K562 (cell line): Measurements from ENCODE around the gene CTNNA3. TPM values are rescaled to one million over a fixed set of nuclear protein-coding genes. Genes with fewer than 3 reads are reported as not detected.

Experiments
- ATAC-seq: fragments of 200-7000 bp; cut with Tn5 transposase; 3 replicates; pipeline ENCODE4 v1.9.1; 2020; ENCODE audit warnings: moderate library complexity
- BruUV-seq: library from RNA; stranded (reverse); fragments of 400-500 nt; replicated peaks from 2 replicates; lab custom pipeline; 2021; lab: Mats Ljungman, UMichigan
- CTCF ChIA-PET: fragments of 300-600 bp; formaldehyde crosslinking; extraction: SDS; loops from one replicate; lab custom pipeline; 2021; ENCODE audit warnings: low intra/inter-chr PET ratio; lab: Yijun Ruan, JAX
- POLR2A ChIA-PET: fragments of 300-600, 350-650 bp; sonication (Branson Sonifier 250); formaldehyde crosslinking; extraction: SDS; loops from one replicate; lab custom pipeline; 2021; ENCODE audit warnings: antibody characterized with exemption, inconsistent platforms; lab: Yijun Ruan, JAX
- DNase-seq, 4 experiments: peaks; one replicate each; pipeline versions ENCODE4 v3.0.0 to v3.0.0-alpha.2; 2011 to 2018; ENCODE audit warnings: low spot score in 3 of 4, mixed read lengths in 3 of 4; ENCODE audit errors: extremely low read depth in 1 of 4
- FAIRE-seq: peaks from 2 replicates; lab custom pipeline; 2011; peaks lifted over from hg19 to GRCh38; lab: Jason Lieb, UNC
- H2AFZ ChIP-seq: 2 replicates; pipeline ENCODE4 v1.6.0; 2011; ENCODE audit warnings: low read depth, low read length, control low read depth, inconsistent platforms
- H3K27ac ChIP-seq: fragments of 200-600 bp; 3 replicates; pipeline ENCODE4 v1.8.0; 2011; ENCODE audit warnings: low read depth, mild to moderate bottlenecking, control low read depth, inconsistent platforms, low read length, moderate library complexity, mixed read lengths; ENCODE audit errors: extremely low read depth
- H3K27me3 ChIP-seq, 2 experiments: fragments of 300-600 bp in 1 of 2; 2 replicates in 1 of 2; 3 replicates in 1 of 2; pipeline versions ENCODE4 v1.6.0 to v1.8.0; 2011; ENCODE audit warnings: inconsistent platforms in 2 of 2, low read length in 2 of 2, mild to moderate bottlenecking in 1 of 2, mixed read lengths in 1 of 2, moderate library complexity in 1 of 2; ENCODE audit not compliant: control insufficient read depth in 2 of 2, insufficient read depth in 2 of 2
- H3K36me3 ChIP-seq: fragments of 300-600 bp; 3 replicates; pipeline ENCODE4 v1.8.0; 2011; ENCODE audit warnings: mild to moderate bottlenecking, low read length, inconsistent platforms; ENCODE audit not compliant: control insufficient read depth, insufficient read depth
- H3K4me1 ChIP-seq, 2 experiments: fragments of 200-600 bp in 1 of 2; replicated peaks in 1 of 2; 2 replicates in 1 of 2; 3 replicates in 1 of 2; pipeline versions ENCODE4 v1.5.1 to v1.8.0; 2011; ENCODE audit warnings: inconsistent platforms in 2 of 2, low read length in 2 of 2, mild to moderate bottlenecking in 1 of 2, mixed read lengths in 1 of 2, moderate library complexity in 1 of 2; ENCODE audit not compliant: control insufficient read depth in 2 of 2, insufficient read depth in 2 of 2
- H3K4me2 ChIP-seq: 2 replicates; pipeline ENCODE4 v1.6.1; 2011; ENCODE audit warnings: low read length, control low read depth, inconsistent platforms, mixed read lengths; ENCODE audit not compliant: insufficient read depth
- H3K4me3 ChIP-seq: fragments of 200-600 bp; sonication (generic), shearing (Covaris generic); 2 replicates; pipeline ENCODE4 v1.5.1; 2016; ENCODE audit warnings: control low read depth, inconsistent platforms
- H3K79me2 ChIP-seq: fragments of 200-600 bp; 3 replicates; pipeline ENCODE4 v1.8.0; 2011; ENCODE audit warnings: low read length, inconsistent platforms; ENCODE audit not compliant: control insufficient read depth, insufficient read depth
- H3K9ac ChIP-seq, 2 experiments: 2 replicates each; pipeline versions ENCODE4 v1.6.0 to v1.6.1; 2011; ENCODE audit warnings: low read depth in 2 of 2, low read length in 2 of 2, control low read depth in 1 of 2, inconsistent platforms in 1 of 2, mild to moderate bottlenecking in 1 of 2, mixed read lengths in 1 of 2; ENCODE audit not compliant: insufficient read depth in 1 of 2
- H3K9me1 ChIP-seq: one replicate; pipeline ENCODE4 v1.6.0; 2011; ENCODE audit warnings: inconsistent platforms, mild to moderate bottlenecking, low read length, moderate library complexity; ENCODE audit not compliant: control insufficient read depth, insufficient read depth
- H3K9me3 ChIP-seq: replicated peaks from 2 replicates; pipeline ENCODE4 v1.5.1; 2011; ENCODE audit warnings: low read depth, low read length, inconsistent platforms; ENCODE audit not compliant: control insufficient read depth, insufficient read depth
- H4K20me1 ChIP-seq: replicated peaks from 2 replicates; pipeline ENCODE4 v1.6.1; 2011; ENCODE audit warnings: low read length, inconsistent platforms, mixed read lengths; ENCODE audit not compliant: control insufficient read depth, insufficient read depth
- CEBPB ChIP-seq: fragments of 450-650 bp; IDR thresholded peaks from 2 replicates; pipeline ENCODE4 v1.6.1; 2016; ENCODE audit warnings: missing genetic modification characterization, missing compliant biosample characterization
- DDX20 ChIP-seq: fragments of 450-650 bp; IDR thresholded peaks from 2 replicates; pipeline ENCODE4 v1.6.1; 2016; ENCODE audit warnings: missing genetic modification characterization, low read depth, mild to moderate bottlenecking, missing compliant biosample characterization, moderate library complexity
- DNMT1 ChIP-seq: fragments of 450-650 bp; IDR thresholded peaks from 2 replicates; pipeline ENCODE4 v1.6.1; 2016; ENCODE audit warnings: antibody characterized with exemption, mild to moderate bottlenecking
- ESRRA ChIP-seq: fragments of 450-650 bp; IDR thresholded peaks from 2 replicates; pipeline ENCODE4 v1.6.1; 2014; ENCODE audit warnings: low read depth, mild to moderate bottlenecking, moderate library complexity, borderline replicate concordance
- HDAC8 ChIP-seq: fragments of 450-650 bp; IDR thresholded peaks from 2 replicates; pipeline ENCODE4 v1.6.1; 2016; ENCODE audit warnings: mild to moderate bottlenecking, missing genetic modification characterization, moderate library complexity, missing compliant biosample characterization
- HNRNPK ChIP-seq: fragments of 200-400 bp; formaldehyde crosslinking; IDR thresholded peaks from one replicate; pipeline ENCODE4 v1.6.1; 2018; ENCODE audit warnings: mild to moderate bottlenecking, low read depth, low read length; ENCODE audit not compliant: poor library complexity, severe bottlenecking
- MBD2 ChIP-seq: sonication (generic); IDR thresholded peaks from 2 replicates; pipeline ENCODE4 v1.6.1; 2016; ENCODE audit warnings: low read depth, borderline replicate concordance
- NR2F6 ChIP-seq: fragments of 450-650 bp; formaldehyde crosslinking; IDR thresholded peaks from 2 replicates; pipeline ENCODE4 v1.4.0; 2020; ENCODE audit warnings: mild to moderate bottlenecking
- PHB2 ChIP-seq: fragments of 450-650 bp; IDR thresholded peaks from 2 replicates; pipeline ENCODE4 v1.6.1; 2017; ENCODE audit warnings: low read depth
- POLR2A ChIP-seq: fragments of 450-650 bp; conservative IDR thresholded peaks from 2 replicates; pipeline ENCODE4 v1.6.1; 2016
- SMARCC2 ChIP-seq: fragments of 450-650 bp; IDR thresholded peaks from 2 replicates; pipeline ENCODE4 v1.6.1; 2017; ENCODE audit warnings: antibody characterized with exemption, moderate library complexity, mild to moderate bottlenecking, low read depth
- USF2 ChIP-seq: sonication (generic); formaldehyde crosslinking; IDR thresholded peaks from 2 replicates; pipeline ENCODE4 v1.5.0; 2020; ENCODE audit warnings: missing genetic modification reagents
- XRCC4 ChIP-seq: IDR thresholded peaks from one replicate; pipeline ENCODE4 v1.6.1; 2011; ENCODE audit not compliant: insufficient read depth, insufficient read length; ENCODE audit errors: extremely low read depth
- ZNF197 ChIP-seq: fragments of 200-800 bp; sonication (Bioruptor generic); IDR thresholded peaks from 2 replicates; pipeline ENCODE4 v1.6.1; 2016; ENCODE audit warnings: low read depth, missing genetic modification characterization, missing compliant biosample characterization
- ZNF232 ChIP-seq: sonication (generic); formaldehyde crosslinking; IDR thresholded peaks from 2 replicates; pipeline ENCODE4 v1.8.0; 2022; ENCODE audit warnings: mild to moderate bottlenecking, missing genetic modification reagents
- ZNF263 ChIP-seq: sonication (generic); formaldehyde crosslinking; IDR thresholded peaks from 2 replicates; pipeline ENCODE4 v1.8.0; 2022; ENCODE audit warnings: mild to moderate bottlenecking, missing genetic modification reagents, borderline replicate concordance
- ZNF354B ChIP-seq: fragments of 250-450 bp; sonication (Bioruptor Pico); IDR thresholded peaks from 2 replicates; pipeline ENCODE4 v1.4.0; 2020
- ZNF41 ChIP-seq: fragments of 250-450 bp; sonication (Bioruptor Pico); conservative IDR thresholded peaks from 2 replicates; pipeline ENCODE4 v1.4.0; 2020; ENCODE audit warnings: mild to moderate bottlenecking
- ZNF511 ChIP-seq: sonication (generic); formaldehyde crosslinking; IDR thresholded peaks from 2 replicates; pipeline ENCODE4 v1.8.0; 2022; ENCODE audit warnings: mild to moderate bottlenecking, missing genetic modification reagents
- WGBS: fragments of 100-300 bp; shearing (Covaris generic); methylation state at CpG from one replicate; pipeline ENCODE4 v1.1.6; 2016; ENCODE audit warnings: low coverage, mixed read lengths; ENCODE audit not compliant: insufficient coverage; ENCODE audit errors: missing lambda C conversion rate; 5-methylcytosine and 5-hydroxymethylcytosine counted together
- in situ Hi-C: fragments of 300-500 bp; cut with MboI; formaldehyde crosslinking; loops from 4 replicates; pipeline ENCODE4 v1.15.0; 2018; ENCODE audit warnings: inconsistent platforms, mixed read lengths
- intact Hi-C: fragments of 100-400 bp; cut with micrococcal nuclease; formaldehyde crosslinking; loops from 2 replicates; pipeline ENCODE4 v1.14.2; 2022
- polyA plus RNA-seq, 8 experiments: library from polyadenylated mRNA; depleted of rRNA in 4 of 8; stranded (reverse) in 5 of 8; unstranded in 3 of 8; fragments of >200 nt; fragmentation: Nextera tagmentation in 2 of 8; fragmentation: Illumina TruSeq in 1 of 8; extraction: Ambion mirVana in 2 of 8; extraction: Trizol in 1 of 8; gene quantifications; 2 replicates each; pipeline versions ENCODE4 v1.2.1 to v1.2.3, GENCODE V29; 2011 to 2014; ENCODE audit warnings: inconsistent platforms in 1 of 8, missing spikeins in 1 of 8
- total RNA-seq, 7 experiments: library from RNA; depleted of rRNA in 6 of 7; stranded (reverse); fragments of >200 nt in 6 of 7; fragmentation: Illumina TruSeq in 2 of 7; extraction: Trizol in 2 of 7; gene quantifications; 2 replicates each; pipeline versions ENCODE4 v1.2.1 to v1.2.3, GENCODE V29; 2011 to 2021; ENCODE audit warnings: low replicate concordance in 1 of 7
- TF ChIP-seq, protein P1 (sequence below): sonication (generic); formaldehyde crosslinking; IDR thresholded peaks from 2 replicates; pipeline ENCODE4 v1.8.0; 2023; ENCODE audit warnings: mild to moderate bottlenecking, missing genetic modification reagents
- TF ChIP-seq, protein P2 (sequence below): sonication (generic); formaldehyde crosslinking; IDR thresholded peaks from 2 replicates; pipeline ENCODE4 v1.8.0; 2022; ENCODE audit warnings: missing genetic modification reagents, mild to moderate bottlenecking, borderline replicate concordance

Gene CTNNA3
- total and polyA plus RNA-seq, 9 of the 15 experiments (the other 6 are each of a cell fraction or from before 2014, with no cell fraction given), result 0.04 TPM; not detected in 8

DNA sequence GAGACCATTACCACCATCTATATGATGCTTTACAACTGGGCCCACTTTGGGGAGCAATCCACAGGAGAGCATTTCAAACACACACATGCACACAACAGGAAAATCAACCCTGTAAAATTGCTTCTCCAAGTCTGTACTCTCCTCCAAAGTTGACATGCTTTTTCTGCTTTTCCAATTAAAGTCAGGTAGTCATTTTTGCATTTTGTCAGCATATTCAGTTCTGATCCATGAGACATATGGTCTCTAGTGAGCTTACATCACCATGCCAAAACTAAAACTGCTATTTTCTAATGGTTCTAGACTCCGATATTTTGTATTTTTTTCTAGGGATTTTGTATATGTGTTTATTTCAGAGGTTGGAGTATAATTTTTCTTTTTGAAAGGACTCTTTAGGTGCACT is 1143.7 kb downstream of the CTNNA3 start (continued):
- TF ChIP-seq ZNF511 (CRISPR knock-in tag), result no peak
- TF ChIP-seq, protein P1, sequence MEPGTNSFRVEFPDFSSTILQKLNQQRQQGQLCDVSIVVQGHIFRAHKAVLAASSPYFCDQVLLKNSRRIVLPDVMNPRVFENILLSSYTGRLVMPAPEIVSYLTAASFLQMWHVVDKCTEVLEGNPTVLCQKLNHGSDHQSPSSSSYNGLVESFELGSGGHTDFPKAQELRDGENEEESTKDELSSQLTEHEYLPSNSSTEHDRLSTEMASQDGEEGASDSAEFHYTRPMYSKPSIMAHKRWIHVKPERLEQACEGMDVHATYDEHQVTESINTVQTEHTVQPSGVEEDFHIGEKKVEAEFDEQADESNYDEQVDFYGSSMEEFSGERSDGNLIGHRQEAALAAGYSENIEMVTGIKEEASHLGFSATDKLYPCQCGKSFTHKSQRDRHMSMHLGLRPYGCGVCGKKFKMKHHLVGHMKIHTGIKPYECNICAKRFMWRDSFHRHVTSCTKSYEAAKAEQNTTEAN (CRISPR knock-in tag), result no peak
- no peak for TF ChIP-seq HDAC8 (tag)
- TF ChIP-seq POLR2A, result no peak
- TF ChIP-seq DNMT1, result no peak
- no peak for TF ChIP-seq ZNF232 (CRISPR knock-in tag)
- no peak for TF ChIP-seq DDX20
- no peak for TF ChIP-seq ZNF263
- TF ChIP-seq ZNF41, result no peak
- TF ChIP-seq, all 486 proteins: peak for 0

DNA sequence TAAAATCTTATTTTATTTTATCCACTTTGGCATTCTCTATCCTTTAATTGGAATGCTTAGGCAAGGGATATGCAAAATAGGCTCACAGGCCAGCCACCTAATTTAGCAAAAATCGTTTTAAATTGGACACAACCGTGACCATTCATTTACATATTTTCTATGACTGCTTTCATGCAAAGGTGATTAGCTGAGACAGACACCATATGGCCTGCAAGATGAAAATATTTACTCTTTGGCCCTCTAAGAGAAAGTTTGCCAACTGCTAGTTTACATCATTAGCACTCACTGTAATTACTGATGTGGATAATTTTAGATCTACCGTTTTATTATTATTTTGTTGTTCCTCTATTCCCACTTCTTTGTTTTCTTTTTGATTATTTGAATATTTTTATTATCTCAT is 1145.6 kb downstream of the CTNNA3 start:
- intact Hi-C loops (no loop called here), in situ Hi-C loops (no loop called here)
- TF ChIP-seq SMARCC2, result no peak
- TF ChIP-seq ZNF354B (CRISPR knock-in tag), result no peak
- no peak for TF ChIP-seq XRCC4
- no peak for TF ChIP-seq CEBPB (tag)
- no peak for TF ChIP-seq NR2F6
- TF ChIP-seq ZNF197 (CRISPR knock-in tag), result no peak
- TF ChIP-seq, protein P2, sequence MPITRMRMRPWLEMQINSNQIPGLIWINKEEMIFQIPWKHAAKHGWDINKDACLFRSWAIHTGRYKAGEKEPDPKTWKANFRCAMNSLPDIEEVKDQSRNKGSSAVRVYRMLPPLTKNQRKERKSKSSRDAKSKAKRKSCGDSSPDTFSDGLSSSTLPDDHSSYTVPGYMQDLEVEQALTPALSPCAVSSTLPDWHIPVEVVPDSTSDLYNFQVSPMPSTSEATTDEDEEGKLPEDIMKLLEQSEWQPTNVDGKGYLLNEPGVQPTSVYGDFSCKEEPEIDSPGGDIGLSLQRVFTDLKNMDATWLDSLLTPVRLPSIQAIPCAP, result no peak
- no peak for TF ChIP-seq MBD2
- no peak for TF ChIP-seq PHB2
- no peak for TF ChIP-seq USF2 (CRISPR knock-in tag)
- TF ChIP-seq ESRRA, result no peak
- TF ChIP-seq HNRNPK, result no peak
- no peak for ATAC-seq
- Histone ChIP-seq H2AFZ (no peak overlapping the region), H3K27ac (no peak overlapping the region), H3K27me3 (no peaks in the 10 kb centered on the region), H3K4me3 (no peak overlapping the region), H4K20me1 (no peaks in the 10 kb centered on the region), H3K36me3 (no peaks in the 10 kb centered on the region), H3K79me2 (no peaks in the 10 kb centered on the region), H3K9ac (no peak overlapping the region), H3K9me3 (no peaks in the 10 kb centered on the region), H3K9me1 (no peaks in the 10 kb centered on the region), H3K4me1 (no peaks in the 10 kb centered on the region), H3K4me2 (no peak overlapping the region)
- DNase-seq, result no peak
- ChIA-PET CTCF (no interaction called here), POLR2A (no interaction called here)
- BruUV-seq, result no TSS peak
- FAIRE-seq, result no peak
- 0% methylated on average over 3 of the region's 3 CpGs for WGBS
